ENCODE results near the gene LYZL1.

LYZL1 gene

DNA sequence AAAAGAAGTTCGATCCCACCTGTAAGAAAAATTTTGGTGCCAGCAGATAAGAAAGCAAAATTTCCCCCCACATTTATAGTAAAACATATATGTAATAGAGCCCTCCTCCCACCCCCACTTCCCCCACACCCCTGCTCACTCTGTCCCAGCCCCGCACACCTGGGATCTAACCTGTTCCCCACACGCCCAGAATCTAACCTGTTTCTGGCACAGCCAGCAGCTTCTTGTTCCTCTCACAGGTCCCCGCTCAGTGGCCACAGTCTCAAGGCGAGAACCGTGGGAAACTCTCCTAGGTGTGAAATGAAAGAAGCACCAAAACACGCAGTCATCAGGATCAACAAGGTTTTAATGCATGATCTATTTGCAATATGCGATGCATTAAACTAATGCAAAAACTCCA is 32.8 kb downstream of the LYZL1 start:
- H3K4me3 ChIP-seq (ENCODE audit: low read length) = no peak overlapping the region
- TF ChIP-seq CTCF (IDR thresholded peaks at IDR 0.05; ENCODE audit: insufficient read depth, low read depth, low read length, missing control alignments) = no peak
- DNase-seq (ENCODE audit: low read depth) = no peak

GRCh38 chr10:29322918-29323317 is 34.0 kb downstream of the LYZL1 start:
- H3K4me3 ChIP-seq (ENCODE audit: low read length) = no peak overlapping the region
- TF ChIP-seq CTCF (IDR thresholded peaks at IDR 0.05; ENCODE audit: insufficient read depth, low read depth, low read length, missing control alignments) = no peak
- no peak for DNase-seq (ENCODE audit: low read depth)

DNA sequence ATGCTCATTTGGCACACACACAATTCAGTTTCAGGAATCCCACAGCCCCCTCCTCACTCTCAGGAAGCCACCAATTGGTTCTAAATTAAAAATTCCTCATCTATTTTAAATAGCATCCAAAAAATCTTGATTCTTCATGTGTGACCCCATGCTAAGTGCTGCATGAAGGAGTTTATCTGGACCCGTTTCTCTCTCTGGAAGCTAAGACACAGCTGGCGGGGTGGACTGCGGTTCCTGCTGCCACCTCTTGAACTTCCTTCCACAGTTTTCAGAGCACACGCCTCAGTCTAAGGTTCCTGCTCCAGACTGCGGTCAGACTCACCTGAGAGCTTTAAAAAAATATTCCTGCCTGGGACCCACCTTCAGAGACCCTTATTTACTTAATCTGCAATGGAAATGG is 34.5 kb downstream of the LYZL1 start:
- TF ChIP-seq CTCF (IDR thresholded peaks at IDR 0.05; ENCODE audit: insufficient read depth, low read depth, low read length, missing control alignments) = no peak
- no peak overlapping the region for H3K4me3 ChIP-seq (ENCODE audit: low read length)
- no peak for DNase-seq (ENCODE audit: low read depth)

- TF ChIP-seq CTCF (IDR thresholded peaks at IDR 0.05; ENCODE audit: insufficient read depth, low read depth, low read length, missing control alignments) = no peak
- H3K4me3 ChIP-seq (ENCODE audit: low read length) = no peak overlapping the region
- DNase-seq (ENCODE audit: low read depth) = no peak
Observed at GRCh38 chr10:29324220-29324841, 35.5 kb downstream of the LYZL1 start.

- no peak for TF ChIP-seq CTCF (IDR thresholded peaks at IDR 0.05; ENCODE audit: insufficient read depth, low read depth, low read length, missing control alignments)
- no peak for DNase-seq (ENCODE audit: low read depth)
- no peak overlapping the region for H3K4me3 ChIP-seq (ENCODE audit: low read length)
Observed at GRCh38 chr10:29326299-29326698, 37.4 kb downstream of the LYZL1 start.

DNA sequence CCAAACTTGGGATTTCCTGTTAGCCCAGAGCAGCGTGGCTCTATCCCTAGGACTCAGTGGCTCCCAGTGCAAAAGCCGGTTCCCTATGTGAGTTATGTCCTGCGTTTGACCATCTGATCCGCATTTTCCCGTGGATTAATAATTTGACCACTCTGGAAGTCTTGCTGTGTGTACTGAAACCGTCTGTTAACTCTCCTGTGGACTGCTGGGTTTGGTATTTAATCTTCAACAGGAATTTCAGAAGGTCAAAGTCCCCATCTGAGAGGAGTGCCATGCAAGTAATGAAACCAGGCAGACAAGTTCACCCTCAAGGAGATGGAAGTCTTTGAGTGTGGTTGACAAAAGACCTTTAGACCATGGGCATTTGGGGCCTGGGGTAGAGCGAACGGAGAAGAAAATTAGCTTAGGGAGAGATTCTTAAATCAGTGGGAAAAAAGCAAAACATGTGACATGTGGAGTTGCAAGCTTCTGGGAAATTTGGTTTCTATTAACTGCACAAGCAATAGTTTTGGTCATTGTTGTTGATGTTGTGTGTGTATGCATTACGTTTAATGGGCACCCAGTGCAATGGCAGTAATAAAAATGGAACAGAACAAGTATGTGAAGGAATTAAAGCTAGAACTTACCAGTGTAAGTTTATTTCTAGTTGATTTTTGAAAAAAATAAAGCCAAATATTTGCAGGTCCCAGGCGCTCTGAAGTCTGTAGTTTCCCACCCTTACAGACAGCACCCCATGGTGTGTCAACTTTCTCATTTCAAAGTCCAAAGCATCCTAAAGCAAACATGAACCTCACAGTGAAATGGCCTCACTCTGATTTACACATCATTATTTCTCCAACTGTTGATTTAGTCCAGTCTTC is 38.2 kb downstream of the LYZL1 start:
- no peak for DNase-seq (ENCODE audit: low read depth)
- no peak overlapping the region for H3K4me3 ChIP-seq (ENCODE audit: low read length)
- TF ChIP-seq CTCF (IDR thresholded peaks at IDR 0.05; ENCODE audit: insufficient read depth, low read depth, low read length, missing control alignments) = no peak

All from epithelial cell of esophagus (primary cell).